Activated CD8-positive, alpha-beta memory T cell treated with anti-CD3 and anti-CD28 coated beads, Interleukin-2, amount 10 ng/mL, durations not matched to agents 7 days and 5 days (primary cell): Measurements from ENCODE around the gene ST14. TPM values are rescaled to one million over a fixed set of nuclear protein-coding genes. Genes with fewer than 3 reads are reported as not detected.
"Not testable (repeated sequence)": the region's sequence is repeated elsewhere in the genome, so short reads cannot be mapped to it uniquely, and the experiment has no call there.

Experiments
- ATAC-seq: fragments of 150-1000 bp; cut with Tn5 transposase; one replicate; pipeline ENCODE4 v1.10.0; 2021; ENCODE audit warnings: moderate library complexity
- CTCF ChIA-PET: fragments of 350-600 bp; sonication (Branson Sonifier 250); formaldehyde crosslinking; loops from one replicate; lab custom pipeline; 2021; ENCODE audit warnings: antibody characterized with exemption; lab: Charles Lee
- DNase-seq: peaks from one replicate; pipeline ENCODE4 v3.0.0-alpha.2; 2020
- H3K27ac Mint-ChIP-seq: one replicate; pipeline ENCODE4 v1.8.0; 2021; ENCODE audit warnings: mild to moderate bottlenecking, mixed read lengths
- H3K27me3 Mint-ChIP-seq: one replicate; pipeline ENCODE4 v1.8.0; 2021; ENCODE audit warnings: mixed read lengths
- H3K36me3 Mint-ChIP-seq: one replicate; pipeline ENCODE4 v1.8.0; 2021; ENCODE audit warnings: mild to moderate bottlenecking, mixed read lengths
- H3K4me1 Mint-ChIP-seq: one replicate; pipeline ENCODE4 v1.8.0; 2021; ENCODE audit warnings: mixed read lengths
- H3K4me3 Mint-ChIP-seq: one replicate; pipeline ENCODE4 v1.8.0; 2021; ENCODE audit warnings: mild to moderate bottlenecking, moderate library complexity, mixed read lengths
- H3K9me3 Mint-ChIP-seq: one replicate; pipeline ENCODE4 v1.8.0; 2022; ENCODE audit warnings: low read depth, mixed read lengths
- total RNA-seq, 2 experiments: library from RNA; stranded (reverse); gene quantifications; one replicate each; pipeline ENCODE4 v1.2.3, GENCODE V29; 2021

The ST14 gene
- total RNA-seq, 2 experiments from 2014 or later = not detected

GRCh38 chr11:130160498-130161155, 1.0 kb downstream of the ST14 start:
- Mint-ChIP-seq H3K4me3 (no peak overlapping the region), H3K4me1 (peaks cover 9% of the 10 kb centered on the region), H3K36me3 (no peaks in the 10 kb centered on the region), H3K27ac (no peak overlapping the region), H3K9me3 (no peaks in the 10 kb centered on the region), H3K27me3 (peaks cover 78% of the 10 kb centered on the region)
- no peak for ATAC-seq
- no peak for DNase-seq
- CTCF ChIA-PET = no interaction called here

DNA sequence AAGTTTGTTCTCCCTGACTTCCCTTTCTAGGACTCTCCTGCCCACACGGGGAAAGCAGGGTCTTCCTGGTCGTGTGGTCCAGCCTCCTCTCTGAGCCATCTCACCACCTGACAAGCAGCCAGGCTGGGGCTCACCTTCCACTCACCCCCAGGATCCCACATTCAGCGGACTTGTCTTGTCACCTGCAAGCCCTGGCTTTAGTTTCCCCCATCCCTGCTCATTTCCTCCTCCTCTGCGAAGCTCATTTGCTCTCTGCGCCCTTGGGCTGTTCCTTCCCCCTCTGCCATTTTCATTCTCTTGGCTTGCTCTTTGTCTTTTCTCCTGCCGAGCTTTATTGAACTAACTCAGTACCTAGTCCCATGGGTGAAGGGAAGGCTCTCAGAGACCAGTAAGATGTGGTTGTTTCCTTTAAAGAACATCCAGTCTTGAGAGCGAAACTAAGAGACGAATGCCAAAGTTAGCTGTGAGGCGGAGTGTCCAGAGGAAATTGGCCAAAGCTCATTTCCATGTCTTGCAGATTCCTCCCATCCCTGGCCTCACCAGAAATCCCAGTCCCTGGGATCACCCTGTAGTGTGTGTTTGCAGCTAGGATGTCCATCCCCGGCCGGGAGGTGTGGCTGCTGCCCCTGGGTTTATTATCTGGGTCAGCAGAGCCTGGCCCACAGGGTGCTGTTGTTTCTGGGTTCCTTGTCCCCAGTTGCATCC, 2.0 kb downstream of the ST14 start:
- H3K4me1 Mint-ChIP-seq = peaks cover 9% of the 10 kb centered on the region
- no peak overlapping the region for H3K27ac Mint-ChIP-seq
- CTCF ChIA-PET = no interaction called here

GRCh38 chr11:130162733-130163132, 3.2 kb downstream of the ST14 start:
- no peak overlapping the region for H3K27ac Mint-ChIP-seq
- ATAC-seq = no peak
- no peak overlapping the region for H3K4me3 Mint-ChIP-seq
- CTCF ChIA-PET = no interaction called here
- no peak for DNase-seq
- no peaks in the 10 kb centered on the region for H3K9me3 Mint-ChIP-seq
- peaks cover 72% of the 10 kb centered on the region for H3K27me3 Mint-ChIP-seq
- no peaks in the 10 kb centered on the region for H3K36me3 Mint-ChIP-seq
- peaks cover 9% of the 10 kb centered on the region for H3K4me1 Mint-ChIP-seq

More for the DNA sequence above, 2.0 kb downstream of the ST14 start:
- H3K36me3 Mint-ChIP-seq = no peaks in the 10 kb centered on the region
- no peak for ATAC-seq
- DNase-seq = no peak
- no peak overlapping the region for H3K4me3 Mint-ChIP-seq
- peaks cover 76% of the 10 kb centered on the region for H3K27me3 Mint-ChIP-seq
- no peaks in the 10 kb centered on the region for H3K9me3 Mint-ChIP-seq

DNA sequence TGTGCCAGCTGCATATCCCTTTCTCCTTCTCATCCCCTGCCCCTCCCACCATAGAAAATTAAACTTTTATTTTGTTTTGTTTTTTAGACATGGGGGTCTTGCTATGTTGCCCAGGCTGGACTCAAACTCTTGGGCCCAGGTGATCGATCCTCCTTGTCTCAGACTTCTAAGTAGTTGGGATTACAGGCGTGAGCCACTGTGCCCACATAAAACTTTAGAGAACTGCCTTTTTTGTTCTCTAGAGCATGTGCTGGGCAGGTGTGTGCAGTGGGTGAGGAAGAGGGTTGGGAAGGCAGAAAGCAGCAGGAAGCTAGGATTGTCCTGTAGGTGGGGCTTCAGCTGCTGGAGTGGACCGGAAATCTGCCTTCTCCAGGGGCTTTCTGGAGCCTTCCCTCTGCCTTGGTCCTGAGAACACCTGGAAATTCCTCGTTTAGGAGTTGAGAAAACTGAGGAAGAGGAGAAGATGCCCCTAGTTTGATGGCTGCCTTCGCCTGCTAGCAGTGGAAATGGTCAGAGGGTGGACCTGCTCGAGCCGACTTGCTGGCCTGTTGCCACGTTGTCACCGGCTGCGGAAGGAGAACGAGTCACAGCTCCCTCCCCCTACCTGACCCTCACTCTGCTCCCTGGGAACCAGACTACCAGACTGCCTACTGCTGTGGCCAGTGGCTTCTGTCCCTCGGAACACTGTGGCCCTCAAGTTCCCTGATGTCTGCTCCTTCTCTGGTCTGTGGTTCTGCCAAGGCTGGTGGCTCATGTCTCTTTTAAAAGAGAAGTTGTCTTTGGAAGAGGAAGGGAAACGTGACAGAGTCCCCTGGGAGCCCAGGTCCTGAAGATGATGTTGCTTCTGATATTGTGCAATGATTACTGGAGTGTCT, 4.0 kb downstream of the ST14 start:
- H3K4me3 Mint-ChIP-seq = no peak overlapping the region
- DNase-seq (no peak), ATAC-seq (no peak)
- CTCF ChIA-PET = no interaction called here
- H3K4me1 Mint-ChIP-seq = peaks cover 9% of the 10 kb centered on the region
- H3K9me3 Mint-ChIP-seq = no peaks in the 10 kb centered on the region
- no peak overlapping the region for H3K27ac Mint-ChIP-seq
- no peaks in the 10 kb centered on the region for H3K36me3 Mint-ChIP-seq
- peaks cover 68% of the 10 kb centered on the region for H3K27me3 Mint-ChIP-seq

DNA sequence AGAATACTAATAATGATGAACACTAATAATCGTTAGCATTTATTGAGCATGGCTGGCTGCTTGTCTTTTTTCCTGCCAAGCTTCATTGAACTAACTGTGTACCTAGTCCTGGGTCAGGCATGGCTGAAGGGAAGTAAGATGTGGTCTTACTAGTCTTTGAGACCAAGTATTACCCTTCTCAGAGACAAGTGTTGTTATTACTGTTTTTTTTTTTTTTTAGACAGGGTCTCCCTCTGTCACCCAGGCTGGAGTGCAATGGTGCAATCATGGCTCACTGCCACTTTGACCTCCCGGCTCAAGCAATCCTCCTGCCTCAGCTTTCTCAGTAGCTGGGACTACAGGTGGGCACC, 4.6 kb downstream of the ST14 start:
- no peak overlapping the region for H3K4me3 Mint-ChIP-seq
- no peak overlapping the region for H3K27ac Mint-ChIP-seq
- CTCF ChIA-PET = no interaction called here
- DNase-seq (no peak), ATAC-seq (no peak)
- H3K27me3 Mint-ChIP-seq = peaks cover 62% of the 10 kb centered on the region
- no peaks in the 10 kb centered on the region for H3K9me3 Mint-ChIP-seq
- peaks cover 6% of the 10 kb centered on the region for H3K4me1 Mint-ChIP-seq
- H3K36me3 Mint-ChIP-seq = no peaks in the 10 kb centered on the region

DNA sequence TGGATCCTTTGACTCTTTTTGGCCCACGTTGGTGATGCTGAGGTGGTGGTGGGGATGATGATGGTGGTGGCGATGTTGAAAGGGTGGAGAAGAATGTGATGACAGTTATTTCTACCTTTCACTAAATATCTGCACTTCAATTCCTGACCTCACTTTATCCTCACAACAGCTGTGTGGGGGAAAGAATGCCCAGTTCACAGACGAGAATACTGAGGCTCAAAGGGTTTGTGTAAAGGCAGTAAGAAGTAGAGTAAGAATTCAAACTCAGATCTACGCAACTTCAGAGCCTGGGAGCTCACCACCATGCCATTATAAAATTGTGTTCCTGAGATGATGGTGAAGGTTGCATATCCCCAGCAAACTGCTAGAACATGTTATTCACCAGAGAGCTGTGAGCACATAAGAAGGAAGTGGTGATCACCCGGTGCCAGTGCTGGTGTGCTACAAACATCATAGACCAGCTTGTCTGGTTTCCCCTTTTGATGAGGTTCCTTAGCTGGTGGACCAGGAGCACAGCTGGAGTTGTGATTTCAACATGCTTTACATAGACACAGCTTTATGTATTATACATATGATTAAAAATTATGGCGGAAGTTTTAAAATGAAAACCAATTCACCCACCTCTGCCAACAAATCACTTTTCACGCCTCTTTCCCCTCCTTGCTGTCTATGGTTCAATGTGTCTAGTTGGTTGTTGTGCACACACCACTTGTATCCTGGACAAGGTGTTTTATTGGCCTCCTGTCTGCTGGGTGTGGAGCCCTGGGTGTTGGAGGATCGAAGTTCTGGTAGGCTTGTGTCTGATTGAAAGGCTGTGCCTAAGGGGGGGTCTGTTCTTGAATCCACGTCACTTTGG, 6.2 kb downstream of the ST14 start:
- no peaks in the 10 kb centered on the region for H3K9me3 Mint-ChIP-seq
- no peaks in the 10 kb centered on the region for H3K36me3 Mint-ChIP-seq
- DNase-seq = no peak
- no peaks in the 10 kb centered on the region for H3K4me1 Mint-ChIP-seq
- no peak for ATAC-seq
- no peak overlapping the region for H3K4me3 Mint-ChIP-seq
- CTCF ChIA-PET = interaction anchor here (0.7 kb wide), 1 partner anchor 20 kb away, joined by 3 read pairs; no protein-coding TSS in a partner anchor
- peaks cover 60% of the 10 kb centered on the region for H3K27me3 Mint-ChIP-seq
- no peak overlapping the region for H3K27ac Mint-ChIP-seq

DNA sequence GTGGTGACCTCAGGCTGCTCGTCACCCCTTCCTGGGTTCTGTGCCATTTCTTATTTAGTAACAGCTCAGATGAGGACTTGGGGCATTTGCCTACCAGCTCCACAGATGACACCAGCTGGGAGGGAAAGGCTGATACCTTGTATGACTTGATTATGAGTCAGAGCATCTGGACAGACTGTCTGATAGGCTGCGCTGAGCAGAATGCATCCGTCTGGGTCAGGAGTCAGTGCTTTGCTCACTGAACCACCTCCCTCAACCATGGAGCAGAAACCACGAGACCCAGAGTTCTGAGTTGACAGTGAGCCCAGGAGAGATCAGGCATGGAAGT, 6.8 kb downstream of the ST14 start:
- ATAC-seq = no peak
- CTCF ChIA-PET = no interaction called here
- no peaks in the 10 kb centered on the region for H3K36me3 Mint-ChIP-seq

GRCh38 chr11:130167146-130167545, 7.6 kb downstream of the ST14 start:
- no peak overlapping the region for H3K4me3 Mint-ChIP-seq
- ATAC-seq (no peak), DNase-seq (no peak)
- no peak overlapping the region for H3K27ac Mint-ChIP-seq
- no peaks in the 10 kb centered on the region for H3K9me3 Mint-ChIP-seq
- H3K27me3 Mint-ChIP-seq = peaks cover 50% of the 10 kb centered on the region
- no peaks in the 10 kb centered on the region for H3K4me1 Mint-ChIP-seq
- CTCF ChIA-PET = no interaction called here
- H3K36me3 Mint-ChIP-seq = no peaks in the 10 kb centered on the region

More for the DNA sequence above, 6.8 kb downstream of the ST14 start:
- peaks cover 56% of the 10 kb centered on the region for H3K27me3 Mint-ChIP-seq
- H3K27ac Mint-ChIP-seq = no peak overlapping the region
- DNase-seq = no peak
- H3K4me1 Mint-ChIP-seq = no peaks in the 10 kb centered on the region
- H3K4me3 Mint-ChIP-seq = no peak overlapping the region
- no peaks in the 10 kb centered on the region for H3K9me3 Mint-ChIP-seq

- CTCF ChIA-PET = interaction anchor here (0.7 kb wide), 1 partner anchor 134 kb away, joined by 5 read pairs; no protein-coding TSS in a partner anchor
- DNase-seq (no peak), ATAC-seq (no peak)
- no peak overlapping the region for H3K4me3 Mint-ChIP-seq
- no peak overlapping the region for H3K27ac Mint-ChIP-seq
- no peaks in the 10 kb centered on the region for H3K4me1 Mint-ChIP-seq
- H3K27me3 Mint-ChIP-seq = peaks cover 41% of the 10 kb centered on the region
- H3K36me3 Mint-ChIP-seq = no peaks in the 10 kb centered on the region
- H3K9me3 Mint-ChIP-seq = no peaks in the 10 kb centered on the region
Measured at GRCh38 chr11:130168105-130168504, 8.5 kb downstream of the ST14 start.

DNA sequence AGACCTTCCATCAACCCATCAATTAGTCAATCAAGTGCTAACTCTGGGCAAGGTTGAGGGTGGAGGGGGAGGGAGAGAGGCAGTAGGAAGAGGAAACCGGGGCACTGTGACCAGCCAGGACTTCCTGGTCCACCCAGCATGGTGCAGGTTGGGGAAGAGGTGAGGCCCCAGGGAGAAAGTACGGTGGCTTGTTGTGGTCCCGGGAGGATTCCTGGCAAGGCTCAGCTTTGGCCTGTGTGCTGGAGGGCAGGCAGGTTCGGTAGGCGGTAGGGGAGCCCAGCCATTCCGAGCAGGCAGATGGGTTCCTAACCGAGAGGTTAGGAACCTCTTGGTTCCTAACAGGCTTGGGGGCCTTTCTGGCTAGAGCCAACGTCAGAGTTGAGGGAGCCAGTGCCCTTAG, 10.8 kb downstream of the ST14 start:
- Mint-ChIP-seq H3K27me3 (peaks cover 26% of the 10 kb centered on the region), H3K27ac (no peak overlapping the region), H3K4me1 (no peaks in the 10 kb centered on the region), H3K9me3 (peaks cover 2% of the 10 kb centered on the region), H3K4me3 (no peak overlapping the region), H3K36me3 (no peaks in the 10 kb centered on the region)
- ATAC-seq (no peak), DNase-seq (no peak)
- CTCF ChIA-PET = no interaction called here

DNA sequence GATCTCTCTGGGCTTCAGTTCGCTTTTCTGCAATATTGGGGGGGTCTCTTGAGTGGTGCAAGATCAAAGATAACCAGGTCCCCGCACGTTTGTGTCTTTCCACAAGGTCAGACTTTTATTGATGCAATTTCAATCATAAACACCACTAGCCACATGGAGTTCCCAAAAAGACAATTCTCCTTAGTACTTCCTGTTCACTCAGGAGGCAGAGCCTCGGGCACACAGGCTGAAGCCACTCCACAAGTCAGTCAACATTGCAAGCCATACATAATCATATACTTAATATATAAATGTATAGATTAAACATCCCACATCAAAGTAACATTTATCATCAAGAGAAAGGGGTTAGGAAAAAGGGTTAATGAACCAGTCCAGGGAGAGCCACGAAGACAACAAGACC, 12.0 kb downstream of the ST14 start:
- H3K9me3 Mint-ChIP-seq = peaks cover 2% of the 10 kb centered on the region
- H3K4me3 Mint-ChIP-seq = no peak overlapping the region
- DNase-seq (no peak), ATAC-seq (no peak)
- H3K36me3 Mint-ChIP-seq = no peaks in the 10 kb centered on the region
- no peak overlapping the region for H3K27ac Mint-ChIP-seq
- peaks cover 3% of the 10 kb centered on the region for H3K4me1 Mint-ChIP-seq
- CTCF ChIA-PET = no interaction called here
- peaks cover 18% of the 10 kb centered on the region for H3K27me3 Mint-ChIP-seq

DNA sequence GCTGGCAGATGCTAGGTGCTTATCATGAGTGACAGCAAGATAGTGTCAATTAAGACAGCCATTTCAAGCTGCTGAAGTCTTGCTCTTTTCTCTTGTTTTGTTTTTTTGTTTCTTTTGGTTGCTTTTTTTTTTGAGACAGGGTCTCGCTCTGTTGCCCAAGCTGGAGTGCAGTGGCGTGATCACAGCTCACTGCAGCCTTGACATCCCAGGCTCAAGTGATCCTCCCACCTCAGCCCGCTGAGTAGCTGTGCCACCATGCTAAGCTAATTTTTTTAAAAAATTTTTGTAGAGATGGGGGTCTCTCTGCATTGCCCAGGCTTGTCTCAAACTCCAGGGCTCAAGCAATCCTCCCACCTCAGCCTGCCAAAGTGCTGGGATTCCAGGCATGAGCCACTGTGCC, 12.4 kb downstream of the ST14 start:
- DNase-seq, ATAC-seq, H3K27ac Mint-ChIP-seq, CTCF ChIA-PET, H3K4me1 Mint-ChIP-seq, H3K36me3 Mint-ChIP-seq, H3K9me3 Mint-ChIP-seq, H3K4me3 Mint-ChIP-seq: not testable (repeated sequence)
- peaks cover 18% of the 10 kb centered on the region for H3K27me3 Mint-ChIP-seq

- Mint-ChIP-seq H3K9me3 (peaks cover 2% of the 10 kb centered on the region), H3K4me1 (peaks cover 3% of the 10 kb centered on the region), H3K27ac (no peak overlapping the region), H3K27me3 (peaks cover 7% of the 10 kb centered on the region), H3K36me3 (no peaks in the 10 kb centered on the region), H3K4me3 (no peak overlapping the region)
- ATAC-seq = no peak
- DNase-seq = no peak
- CTCF ChIA-PET = no interaction called here
Measured at GRCh38 chr11:130174642-130175041, 15.1 kb downstream of the ST14 start.
